LNCAP (cell line): Measurements from ENCODE around the gene SLC39A2.

Experiments
- CTCF ChIP-seq: fragments of 450-650 bp; IDR thresholded peaks from 2 replicates; pipeline ENCODE4 v1.5.1; 2017; ENCODE audit warnings: mild to moderate bottlenecking

The SLC39A2 gene

GRCh38 chr14:21003788-21004346 is 4.8 kb downstream of the SLC39A2 start:
- TF ChIP-seq CTCF: no peak

- TF ChIP-seq CTCF: no peak
Measured at GRCh38 chr14:21011136-21011535, 12.0 kb downstream of the SLC39A2 start.

- peak; percentile 78 for TF ChIP-seq CTCF
Measured at GRCh38 chr14:21014761-21015190, 15.7 kb downstream of the SLC39A2 start.

GRCh38 chr14:21015312-21015711 is 16.2 kb downstream of the SLC39A2 start:
- no peak for TF ChIP-seq CTCF

GRCh38 chr14:21016413-21017190 is 17.5 kb downstream of the SLC39A2 start:
- no peak for TF ChIP-seq CTCF

- no peak for TF ChIP-seq CTCF
Measured at GRCh38 chr14:21017528-21018245, 18.6 kb downstream of the SLC39A2 start.

GRCh38 chr14:21018286-21018685 is 19.2 kb downstream of the SLC39A2 start:
- TF ChIP-seq CTCF: no peak
